DND-41 (cell line): ENCODE measurements around the gene GTPBP6.
"Not testable (repeated sequence)": the region's sequence is repeated elsewhere in the genome, so short reads cannot be mapped to it uniquely, and the experiment has no call there.

Source experiments
- ATAC-seq: fragments of 200-7000 bp; cut with Tn5 transposase; 3 replicates; pipeline ENCODE4 v1.9.1; 2021; ENCODE audit warnings: low read depth; ENCODE audit not compliant: insufficient read depth
- DNase-seq: peaks from one replicate; pipeline ENCODE4 v3.0.0-alpha.2; 2020
- H2AFZ ChIP-seq: 2 replicates; pipeline ENCODE4 v1.6.0; 2012; ENCODE audit warnings: low read depth, low read length
- H3K27ac ChIP-seq: 2 replicates; pipeline ENCODE4 v1.5.1; 2012; ENCODE audit warnings: low read length, inconsistent platforms
- H3K27me3 ChIP-seq: fragments of 200-600 bp; sonication (generic); 2 replicates; pipeline ENCODE4 v1.6.0; 2012; ENCODE audit warnings: low read length, mild to moderate bottlenecking, inconsistent platforms; ENCODE audit not compliant: insufficient read depth, poor library complexity
- H3K36me3 ChIP-seq: 2 replicates; pipeline ENCODE4 v1.5.1; 2012; ENCODE audit warnings: low read length, inconsistent platforms; ENCODE audit not compliant: insufficient read depth
- H3K4me1 ChIP-seq: 2 replicates; pipeline ENCODE4 v1.5.1; 2012; ENCODE audit warnings: mild to moderate bottlenecking, low read length; ENCODE audit not compliant: insufficient read depth
- H3K4me2 ChIP-seq: 2 replicates; pipeline ENCODE4 v1.6.0; 2012; ENCODE audit warnings: mild to moderate bottlenecking, moderate library complexity, low read length, inconsistent platforms; ENCODE audit not compliant: insufficient read depth
- H3K4me3 ChIP-seq, 2 experiments: fragments of 200-600 bp in 1 of 2; shearing (Covaris generic) in 1 of 2; 2 replicates each; pipeline ENCODE4 v1.5.1; 2012 to 2016; ENCODE audit warnings: inconsistent platforms in 2 of 2, low read length in 2 of 2, mild to moderate bottlenecking in 2 of 2, low read depth in 1 of 2, moderate library complexity in 1 of 2
- H3K79me2 ChIP-seq: 2 replicates; pipeline ENCODE4 v1.6.0; 2012; ENCODE audit warnings: low read length, inconsistent platforms; ENCODE audit not compliant: insufficient read depth
- H3K9ac ChIP-seq: 2 replicates; pipeline ENCODE4 v1.6.0; 2012; ENCODE audit warnings: low read depth, mild to moderate bottlenecking, inconsistent platforms, low read length, moderate library complexity
- H3K9me3 ChIP-seq: 2 replicates; pipeline ENCODE4 v1.5.1; 2012; ENCODE audit warnings: low read length, moderate library complexity, mild to moderate bottlenecking, inconsistent platforms; ENCODE audit not compliant: insufficient read depth, severe bottlenecking
- H4K20me1 ChIP-seq: 2 replicates; pipeline ENCODE4 v1.6.0; 2012; ENCODE audit warnings: low read length; ENCODE audit not compliant: insufficient read depth
- EZH2 ChIP-seq: IDR thresholded peaks from 3 replicates; pipeline ENCODE4 v1.6.1; 2012; ENCODE audit warnings: borderline replicate concordance, low read depth, mild to moderate bottlenecking, moderate library complexity, low read length, inconsistent platforms; ENCODE audit not compliant: severe bottlenecking
- TF ChIP-seq, protein P1 (sequence below): IDR thresholded peaks from 2 replicates; pipeline ENCODE4 v1.5.1; 2012; ENCODE audit warnings: borderline replicate concordance, low read length, moderate library complexity, mild to moderate bottlenecking; ENCODE audit not compliant: poor library complexity, severe bottlenecking; ENCODE audit errors: extremely low read depth

GTPBP6 gene

DNA sequence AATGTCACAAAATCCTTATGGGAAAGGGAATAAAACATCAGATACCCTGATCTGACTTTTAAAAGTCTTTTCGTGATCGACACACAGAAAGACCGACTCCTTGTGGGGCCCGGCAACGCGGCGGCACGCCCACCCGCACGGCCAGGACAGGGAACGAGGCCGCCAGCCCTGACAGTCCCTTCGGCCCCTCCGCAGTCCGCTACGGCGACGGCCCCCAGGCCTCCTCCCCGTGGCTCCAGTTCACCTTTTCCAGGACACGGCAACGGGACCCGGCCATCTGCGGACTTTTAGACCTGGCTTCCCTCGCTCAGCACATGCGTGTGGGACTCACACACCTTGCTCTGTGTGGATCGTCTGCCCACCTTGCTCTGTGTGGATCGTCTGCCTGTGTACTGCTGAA, 33.6 kb upstream of the GTPBP6 start:
- H4K20me1 ChIP-seq, result peaks cover 13% of the 10 kb centered on the region

DNA sequence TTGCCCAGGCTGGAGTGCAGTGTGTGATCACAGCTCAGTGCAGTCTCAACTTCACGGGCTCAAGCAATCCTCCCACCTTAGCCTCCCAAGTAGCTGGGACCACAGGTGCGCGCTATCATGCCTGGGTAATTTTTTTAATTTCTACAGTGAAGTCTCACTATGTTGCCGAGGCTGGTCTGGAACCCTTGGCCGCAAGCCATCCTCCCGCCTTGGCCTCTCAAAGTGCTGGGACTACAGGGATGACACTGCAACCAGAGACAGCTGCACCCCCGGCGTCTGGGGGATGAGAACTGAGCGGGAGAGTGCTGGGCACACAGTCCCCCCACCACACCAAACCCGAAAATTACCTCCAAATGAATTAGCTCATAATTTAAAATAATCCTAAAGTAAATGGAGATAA, 33.1 kb upstream of the GTPBP6 start:
- DNase-seq (no peak), ATAC-seq (no peak)
- Histone ChIP-seq H3K4me2 (no peak overlapping the region), H3K4me3 (no peak overlapping the region), H4K20me1 (peaks cover 13% of the 10 kb centered on the region), H3K9ac (no peak overlapping the region), H3K4me1 (peaks cover 13% of the 10 kb centered on the region), H3K27me3 (no peaks in the 10 kb centered on the region), H2AFZ (no peak overlapping the region), H3K9me3 (no peaks in the 10 kb centered on the region), H3K27ac (no peak overlapping the region), H3K79me2 (peaks cover 80% of the 10 kb centered on the region), H3K36me3 (peaks cover 74% of the 10 kb centered on the region)
- TF ChIP-seq EZH2, result no peak
- TF ChIP-seq, protein P1, sequence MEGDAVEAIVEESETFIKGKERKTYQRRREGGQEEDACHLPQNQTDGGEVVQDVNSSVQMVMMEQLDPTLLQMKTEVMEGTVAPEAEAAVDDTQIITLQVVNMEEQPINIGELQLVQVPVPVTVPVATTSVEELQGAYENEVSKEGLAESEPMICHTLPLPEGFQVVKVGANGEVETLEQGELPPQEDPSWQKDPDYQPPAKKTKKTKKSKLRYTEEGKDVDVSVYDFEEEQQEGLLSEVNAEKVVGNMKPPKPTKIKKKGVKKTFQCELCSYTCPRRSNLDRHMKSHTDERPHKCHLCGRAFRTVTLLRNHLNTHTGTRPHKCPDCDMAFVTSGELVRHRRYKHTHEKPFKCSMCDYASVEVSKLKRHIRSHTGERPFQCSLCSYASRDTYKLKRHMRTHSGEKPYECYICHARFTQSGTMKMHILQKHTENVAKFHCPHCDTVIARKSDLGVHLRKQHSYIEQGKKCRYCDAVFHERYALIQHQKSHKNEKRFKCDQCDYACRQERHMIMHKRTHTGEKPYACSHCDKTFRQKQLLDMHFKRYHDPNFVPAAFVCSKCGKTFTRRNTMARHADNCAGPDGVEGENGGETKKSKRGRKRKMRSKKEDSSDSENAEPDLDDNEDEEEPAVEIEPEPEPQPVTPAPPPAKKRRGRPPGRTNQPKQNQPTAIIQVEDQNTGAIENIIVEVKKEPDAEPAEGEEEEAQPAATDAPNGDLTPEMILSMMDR, result no peak

More for the DNA sequence above, 33.6 kb upstream of the GTPBP6 start:
- H3K4me1 ChIP-seq, result peaks cover 18% of the 10 kb centered on the region
- peaks cover 70% of the 10 kb centered on the region for H3K36me3 ChIP-seq
- TF ChIP-seq EZH2, result no peak
- TF ChIP-seq, protein P1, result no peak
- H3K9ac ChIP-seq, result no peak overlapping the region
- no peak overlapping the region for H3K4me3 ChIP-seq
- ATAC-seq, result no peak
- H3K27ac ChIP-seq, result no peak overlapping the region
- peaks cover 81% of the 10 kb centered on the region for H3K79me2 ChIP-seq
- no peaks in the 10 kb centered on the region for H3K9me3 ChIP-seq
- H2AFZ ChIP-seq, result no peak overlapping the region
- no peak overlapping the region for H3K4me2 ChIP-seq
- H3K27me3 ChIP-seq, result no peaks in the 10 kb centered on the region
- DNase-seq, result no peak

DNA sequence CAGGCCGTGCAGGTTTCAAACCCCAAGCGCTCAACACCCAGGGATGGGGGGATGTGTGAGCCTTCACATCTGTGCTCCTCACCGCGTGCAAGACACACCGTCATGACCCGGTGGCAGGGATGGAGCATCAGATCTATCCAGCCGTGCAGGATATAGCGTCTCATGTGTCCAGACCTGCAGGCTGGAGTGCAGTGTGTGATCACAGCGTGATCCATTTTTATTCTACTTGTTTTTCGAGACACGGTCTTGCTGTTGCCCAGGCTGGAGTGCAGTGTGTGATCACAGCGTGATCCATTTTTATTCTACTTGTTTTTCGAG, 32.7 kb upstream of the GTPBP6 start:
- H3K9ac ChIP-seq, H2AFZ ChIP-seq, H3K4me1 ChIP-seq, DNase-seq, H3K27me3 ChIP-seq, H3K4me3 ChIP-seq, H3K9me3 ChIP-seq, H3K4me2 ChIP-seq, H3K27ac ChIP-seq, ATAC-seq: not testable (repeated sequence)
- peaks cover 13% of the 10 kb centered on the region for H4K20me1 ChIP-seq
- H3K79me2 ChIP-seq, result peaks cover 75% of the 10 kb centered on the region
- H3K36me3 ChIP-seq, result peaks cover 74% of the 10 kb centered on the region

DNA sequence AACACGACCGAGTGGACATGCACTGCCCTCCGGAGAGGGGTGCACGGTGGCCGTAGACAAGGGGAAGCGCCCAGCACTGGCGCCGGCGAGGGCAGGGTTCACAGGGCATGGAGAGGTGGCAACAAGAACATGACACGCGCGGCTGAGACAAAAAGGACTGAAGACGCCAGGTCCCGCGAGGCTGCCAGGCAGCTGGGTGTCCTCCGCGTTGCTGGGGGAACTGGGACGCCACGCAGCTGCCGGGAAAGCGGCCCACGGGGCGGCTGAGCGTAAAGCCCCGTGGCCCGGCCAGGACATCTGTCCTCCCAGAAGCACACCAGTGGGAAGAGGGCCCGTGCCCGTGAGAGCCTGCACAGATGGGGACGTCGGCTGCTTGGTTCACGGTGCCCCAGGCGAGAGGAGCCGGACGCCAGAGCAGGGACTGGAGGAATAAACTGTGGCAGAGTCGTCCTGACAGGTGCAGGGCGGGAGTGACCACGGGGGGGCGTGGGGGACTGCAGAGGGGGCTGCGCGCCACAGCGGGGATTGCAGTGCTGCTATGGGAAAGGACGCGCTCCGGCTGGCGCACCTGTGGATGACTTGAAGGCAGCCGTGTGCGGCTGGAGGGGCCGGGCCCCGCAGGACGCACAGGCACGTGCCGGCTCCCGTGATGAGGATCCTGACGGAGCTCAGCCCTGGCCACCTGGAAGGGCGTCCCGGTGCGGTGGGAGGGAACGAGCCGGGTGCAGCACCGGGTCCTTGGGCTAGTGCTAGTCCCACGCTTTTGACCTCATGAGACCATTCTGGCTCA, 32.1 kb upstream of the GTPBP6 start:
- no peak for ATAC-seq
- Histone ChIP-seq H3K9ac (no peak overlapping the region), H2AFZ (no peak overlapping the region), H3K4me2 (no peak overlapping the region), H3K27me3 (no peaks in the 10 kb centered on the region), H3K27ac (no peak overlapping the region), H3K4me1 (peaks cover 3% of the 10 kb centered on the region), H3K36me3 (peaks cover 73% of the 10 kb centered on the region), H3K9me3 (no peaks in the 10 kb centered on the region), H3K4me3 (no peak overlapping the region), H4K20me1 (peaks cover 13% of the 10 kb centered on the region), H3K79me2 (peaks cover 71% of the 10 kb centered on the region)
- DNase-seq, result no peak
- TF ChIP-seq EZH2, result no peak
- TF ChIP-seq, protein P1, result no peak
